G401 (cell line): ENCODE measurements around the gene BARX2. TPM values are rescaled to one million over a fixed set of nuclear protein-coding genes. Genes with fewer than 3 reads are reported as not detected.

Experiments used
- DNase-seq: peaks from one replicate; pipeline ENCODE4 v3.0.0-alpha.2; 2015; ENCODE audit warnings: low spot score
- in situ Hi-C: cut with HindIII; loops from 2 replicates; pipeline ENCODE4 v1.10.0; 2016; ENCODE audit warnings: low sequenced_read_pairs, mixed read lengths
- total RNA-seq: library from RNA; depleted of rRNA; stranded (reverse); fragments of >200 nt; shearing (Covaris generic); gene quantifications from 2 replicates; pipeline ENCODE4 v1.2.3, GENCODE V29; 2014; rRNA removed

The BARX2 gene
- total RNA-seq, 1 experiment from 2014 or later: not detected

DNA sequence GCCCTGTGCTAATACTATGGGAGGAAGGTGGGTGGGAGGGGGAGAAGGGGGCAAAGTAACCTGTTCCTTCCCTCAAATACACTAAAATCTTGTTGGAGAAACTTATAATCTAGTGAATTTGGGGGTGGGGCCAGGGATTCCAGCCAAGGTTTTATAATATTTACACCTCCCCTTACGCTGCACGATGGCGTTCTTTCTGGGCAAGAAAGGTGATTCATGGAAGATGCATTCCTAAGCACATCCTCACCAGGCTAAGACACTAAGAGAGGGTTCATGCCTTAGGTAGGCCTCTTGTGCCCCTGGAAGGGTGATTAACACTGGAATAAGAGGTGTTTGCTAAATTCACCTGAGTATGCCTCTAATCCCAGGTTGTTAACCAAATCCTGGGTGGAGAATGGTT lies 82.6 kb downstream of the BARX2 start:
- no peak for DNase-seq
- in situ Hi-C loops: no loop called here

DNA sequence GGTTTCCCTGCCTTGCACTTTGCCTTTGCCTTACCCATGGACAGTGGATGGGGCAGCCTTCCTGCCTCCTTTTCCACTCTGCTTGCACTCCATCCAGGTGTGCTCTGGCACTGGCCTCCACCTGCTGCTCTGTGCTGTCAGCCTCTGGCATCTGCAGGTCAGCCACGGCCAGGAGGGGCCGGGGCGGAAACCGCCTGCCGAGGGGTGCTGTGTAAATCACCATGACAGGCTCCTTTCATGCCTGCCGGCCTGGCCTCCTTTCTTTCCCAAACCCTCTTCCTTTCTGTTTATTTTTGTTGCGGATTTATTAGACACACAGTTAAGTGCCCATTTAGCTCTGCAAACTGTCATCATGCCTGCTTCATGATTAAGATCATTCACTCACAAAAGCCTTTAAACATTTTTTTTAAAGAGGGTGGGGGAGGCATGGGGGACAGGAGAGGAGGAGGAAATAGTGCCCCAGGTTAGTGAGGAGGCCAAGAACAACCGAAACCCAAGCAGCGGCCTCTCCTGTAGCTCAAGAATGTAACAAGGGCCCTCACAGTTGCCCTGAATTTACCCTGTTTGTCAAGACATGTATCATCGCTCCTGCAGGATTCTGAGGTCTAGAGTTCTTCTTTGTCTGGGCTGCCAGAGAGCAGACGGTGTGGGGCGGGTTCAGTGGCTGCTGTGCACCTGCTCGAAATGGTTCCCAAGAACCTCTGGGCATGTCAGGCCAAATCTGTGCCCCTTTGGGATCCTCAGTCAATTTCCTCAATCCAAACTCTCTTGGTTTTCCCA lies 83.3 kb downstream of the BARX2 start:
- DNase-seq: no peak
- in situ Hi-C loops: no loop called here

DNA sequence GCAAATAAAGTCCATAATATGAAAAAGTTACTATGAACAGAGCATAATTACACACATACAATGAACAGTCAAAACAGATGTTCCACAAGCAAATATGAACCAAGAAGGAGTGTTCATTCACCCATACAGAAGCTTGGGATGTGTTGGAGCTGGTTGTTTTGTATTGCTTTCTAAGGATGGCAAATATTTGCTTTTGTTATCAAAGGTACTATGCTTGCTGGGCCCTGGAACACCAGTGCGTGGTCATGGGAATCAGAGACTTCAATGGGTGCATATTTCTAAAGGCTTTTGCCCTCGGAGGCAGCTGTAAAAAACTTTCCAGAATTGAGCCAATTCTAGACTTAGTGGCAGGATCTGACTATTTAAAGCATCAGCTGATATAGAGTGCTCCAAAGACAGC lies 85.1 kb downstream of the BARX2 start:
- no peak for DNase-seq
- in situ Hi-C loops: no loop called here

DNA sequence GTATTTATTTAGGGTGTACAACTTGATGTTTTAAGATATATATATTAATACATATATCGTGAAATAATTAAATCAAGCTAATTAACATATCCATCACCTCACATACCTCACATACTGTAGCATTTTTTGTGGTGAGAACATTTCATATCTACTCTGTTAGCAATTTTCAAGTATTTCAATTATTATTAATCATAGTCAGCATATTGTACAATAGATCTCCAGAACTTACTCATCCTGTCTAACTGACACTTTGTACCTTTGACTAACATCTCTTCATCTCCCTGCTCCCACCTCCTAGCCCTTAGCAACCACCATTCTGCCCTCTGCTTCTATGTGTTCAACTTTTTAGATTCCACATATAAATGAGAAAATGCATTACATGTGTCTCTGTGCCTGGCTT lies 108.4 kb downstream of the BARX2 start:
- in situ Hi-C loops: no loop called here
- DNase-seq: no peak

DNA sequence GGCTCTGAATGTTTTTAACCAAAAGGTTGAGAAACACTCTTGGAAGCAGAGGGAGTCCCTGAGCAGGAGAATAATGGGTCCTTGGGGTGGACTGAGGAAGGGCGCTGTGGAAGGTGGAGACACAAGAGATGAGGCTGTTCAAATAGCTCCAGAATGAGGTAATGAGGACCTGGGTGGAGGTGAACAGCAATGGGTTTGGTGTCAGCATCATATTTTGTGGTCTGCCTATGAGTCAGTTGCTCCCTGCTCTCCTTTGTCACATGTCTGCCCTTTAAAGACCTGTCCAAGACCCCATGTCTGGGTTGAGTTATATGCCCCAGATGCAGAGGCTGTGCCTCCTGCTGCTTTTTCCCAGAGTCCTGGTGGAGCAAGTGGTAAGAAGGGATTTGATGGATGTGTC lies 113.6 kb downstream of the BARX2 start:
- in situ Hi-C loops: no loop called here
- DNase-seq: no peak

DNA sequence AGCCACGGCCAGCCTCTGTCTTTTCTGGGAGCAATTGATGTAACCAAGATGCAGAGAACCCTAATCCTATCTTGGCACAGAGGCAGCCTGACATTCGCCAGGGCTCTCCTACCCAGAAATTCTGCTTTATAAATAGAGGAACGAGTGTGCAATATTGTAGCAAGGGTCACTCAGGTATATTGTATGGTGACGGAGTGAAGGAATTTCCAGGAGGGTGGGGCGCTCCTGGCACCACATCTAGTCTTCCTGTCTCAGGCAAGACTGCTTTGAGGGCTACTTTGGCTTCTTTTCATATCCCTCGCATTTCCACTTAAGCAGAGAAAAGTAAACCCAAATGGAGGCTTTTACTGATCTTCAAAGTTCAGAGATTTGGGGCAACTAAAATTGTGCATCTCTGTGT lies 114.4 kb downstream of the BARX2 start:
- DNase-seq: no peak
- in situ Hi-C loops: no loop called here

- no peak for DNase-seq
- in situ Hi-C loops: no loop called here
Observed at GRCh38 chr11:129493746-129494145, 118.1 kb downstream of the BARX2 start.

Other genes starting within 250 kb of the BARX2 start
- gene ARHGAP32, start 183.5 kb upstream of the BARX2 start, total RNA-seq: not detected in 2 replicates